ENCODE results near the gene NBPF3. TPM values are rescaled to one million over a fixed set of nuclear protein-coding genes. Genes with fewer than 3 reads are reported as not detected.

Gene NBPF3
- total RNA-seq, 1 experiment from 2014 or later, result 40.4 TPM

GRCh38 chr1:21524686-21525339 is 84.9 kb downstream of the NBPF3 start:
- H3K27me3 ChIP-seq (replicated peaks), result no peaks in the 10 kb centered on the region
- H3K9me3 ChIP-seq (replicated peaks), result no peaks in the 10 kb centered on the region
- peaks cover 52% of the 10 kb centered on the region for H3K36me3 ChIP-seq
- DNase-seq (ENCODE audit: low read depth in 1 of 2, low spot score in 2 of 2), result no peak
- H3K27ac ChIP-seq, result no peak overlapping the region
- H3K4me1 ChIP-seq (replicated peaks), result no peaks in the 10 kb centered on the region
- H3K4me3 ChIP-seq, result no peak overlapping the region

DNA sequence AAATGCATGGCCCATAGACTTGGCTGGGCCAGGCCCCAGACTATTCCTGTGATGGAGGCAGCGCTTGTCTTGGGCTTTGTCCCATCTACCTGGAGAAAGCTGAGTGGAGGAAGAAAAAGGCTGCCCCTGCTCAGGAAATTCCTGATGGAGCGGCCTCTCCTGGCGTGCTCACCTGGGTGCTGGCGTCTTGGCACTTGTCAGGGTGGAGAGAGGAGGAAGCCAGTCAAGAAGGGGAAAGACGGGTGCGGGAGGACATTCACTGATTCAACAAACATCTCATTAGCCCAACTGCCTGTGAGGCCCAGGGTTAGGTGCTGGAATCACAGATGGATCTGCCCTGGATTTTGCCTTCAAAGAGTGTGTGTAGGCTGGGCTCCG is 85.4 kb downstream of the NBPF3 start:
- H3K27me3 ChIP-seq (replicated peaks), result no peaks in the 10 kb centered on the region
- H3K4me1 ChIP-seq (replicated peaks), result peaks cover 3% of the 10 kb centered on the region; the same call in 1 of the 2 replicates
- peaks cover 56% of the 10 kb centered on the region for H3K36me3 ChIP-seq
- no peak overlapping the region for H3K4me3 ChIP-seq
- H3K27ac ChIP-seq, result no peak overlapping the region
- H3K9me3 ChIP-seq (replicated peaks), result no peaks in the 10 kb centered on the region
- DNase-seq (ENCODE audit: low read depth in 1 of 2, low spot score in 2 of 2), result no peak

DNA sequence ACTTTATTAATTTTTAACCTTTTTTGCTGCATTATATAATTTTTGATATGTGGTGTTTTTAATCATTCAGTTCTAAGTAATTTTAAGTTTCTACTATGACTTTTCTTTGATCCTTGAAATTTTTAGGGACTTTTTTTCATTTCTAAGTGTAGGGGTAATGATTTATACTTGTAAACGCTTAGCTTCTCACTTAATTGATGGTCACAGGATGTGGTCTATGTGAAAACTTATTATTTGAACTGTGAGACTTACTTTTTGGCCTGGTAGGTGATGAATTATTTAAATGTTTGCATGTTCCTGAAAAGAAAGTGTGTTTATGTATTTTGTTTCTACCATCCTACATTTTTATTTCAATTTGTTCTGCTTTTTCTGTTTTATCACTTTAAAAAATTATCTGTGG is 86.5 kb downstream of the NBPF3 start:
- DNase-seq (ENCODE audit: low read depth in 1 of 2, low spot score in 2 of 2), result no peak
- Histone ChIP-seq H3K27me3 (replicated peaks) (no peaks in the 10 kb centered on the region), H3K9me3 (replicated peaks) (no peaks in the 10 kb centered on the region), H3K4me1 (replicated peaks) (peaks cover 5% of the 10 kb centered on the region; the same call in 1 of the 2 replicates), H3K36me3 (peaks cover 53% of the 10 kb centered on the region), H3K27ac (no peak overlapping the region), H3K4me3 (no peak overlapping the region)

- Histone ChIP-seq H3K27ac (no peak overlapping the region), H3K27me3 (replicated peaks) (no peaks in the 10 kb centered on the region), H3K4me3 (no peak overlapping the region), H3K4me1 (replicated peaks) (peaks cover 13% of the 10 kb centered on the region), H3K36me3 (peaks cover 33% of the 10 kb centered on the region), H3K9me3 (replicated peaks) (no peaks in the 10 kb centered on the region)
- no peak for DNase-seq (ENCODE audit: low read depth in 1 of 2, low spot score in 2 of 2)
These were observed 90.6 kb downstream of the NBPF3 start for GRCh38 chr1:21530368-21531016.

DNA sequence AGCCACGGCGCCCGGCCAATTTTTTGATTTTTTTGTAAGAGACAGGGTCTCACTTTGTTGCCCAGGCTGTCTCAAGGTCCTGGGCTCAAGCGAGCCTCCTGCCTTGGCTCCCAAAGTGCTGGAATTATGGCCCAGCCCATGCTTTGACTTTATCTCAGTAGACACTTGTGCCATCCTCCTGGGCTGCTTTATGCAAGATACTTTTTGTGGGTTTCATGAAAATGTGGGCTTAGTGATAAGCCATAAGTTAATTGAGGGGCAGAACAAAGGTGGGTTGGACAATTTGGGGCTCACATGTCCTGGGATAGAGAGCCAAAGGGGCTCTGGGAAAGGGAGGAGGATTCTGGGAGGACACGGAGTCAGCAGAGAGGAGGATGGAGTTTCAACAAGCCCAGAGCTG is 91.3 kb downstream of the NBPF3 start:
- Histone ChIP-seq H3K4me3 (no peak overlapping the region), H3K4me1 (replicated peaks) (peaks cover 19% of the 10 kb centered on the region), H3K27me3 (replicated peaks) (no peaks in the 10 kb centered on the region), H3K27ac (no peak overlapping the region), H3K9me3 (replicated peaks) (no peaks in the 10 kb centered on the region), H3K36me3 (peaks cover 29% of the 10 kb centered on the region)
- DNase-seq (ENCODE audit: low read depth in 1 of 2, low spot score in 2 of 2), result no peak

GRCh38 chr1:21532496-21532895 is 92.6 kb downstream of the NBPF3 start:
- no peak overlapping the region for H3K27ac ChIP-seq

GRCh38 chr1:21532992-21533534 is 93.1 kb downstream of the NBPF3 start:
- Histone ChIP-seq H3K9me3 (replicated peaks) (no peaks in the 10 kb centered on the region), H3K4me1 (replicated peaks) (peaks cover 36% of the 10 kb centered on the region), H3K27me3 (replicated peaks) (no peaks in the 10 kb centered on the region), H3K27ac (no peak overlapping the region), H3K36me3 (peaks cover 32% of the 10 kb centered on the region), H3K4me3 (no peak overlapping the region)
- DNase-seq (ENCODE audit: low read depth in 1 of 2, low spot score in 2 of 2), result no peak

More at GRCh38 chr1:21532496-21532895, 92.6 kb downstream of the NBPF3 start:
- peaks cover 32% of the 10 kb centered on the region for H3K4me1 ChIP-seq (replicated peaks)
- H3K36me3 ChIP-seq, result peaks cover 32% of the 10 kb centered on the region
- H3K27me3 ChIP-seq (replicated peaks), result no peaks in the 10 kb centered on the region
- no peak overlapping the region for H3K4me3 ChIP-seq
- no peaks in the 10 kb centered on the region for H3K9me3 ChIP-seq (replicated peaks)
- DNase-seq (ENCODE audit: low read depth in 1 of 2, low spot score in 2 of 2), result no peak

DNA sequence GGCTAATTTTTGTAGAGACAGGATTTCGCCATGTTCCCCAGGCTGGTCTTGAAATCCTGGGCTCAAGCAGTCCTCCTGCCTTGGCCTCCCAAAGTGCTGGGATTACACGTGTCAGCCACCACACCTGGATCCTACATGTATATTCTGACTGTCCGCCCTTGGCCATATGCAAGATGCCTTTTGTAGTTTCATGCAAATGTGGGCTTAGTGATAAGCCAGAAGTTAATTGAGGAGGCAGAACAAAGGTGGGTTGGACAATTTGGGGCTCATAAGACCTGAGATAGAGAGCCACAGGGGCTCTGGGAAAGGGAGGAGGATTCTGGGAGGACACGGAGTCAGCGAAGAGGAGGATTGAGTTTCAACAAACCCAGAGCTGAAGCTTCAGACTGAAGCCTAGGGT is 94.2 kb downstream of the NBPF3 start:
- Histone ChIP-seq H3K27ac (no peak overlapping the region), H3K36me3 (peaks cover 35% of the 10 kb centered on the region), H3K4me1 (replicated peaks) (peaks cover 45% of the 10 kb centered on the region), H3K27me3 (replicated peaks) (no peaks in the 10 kb centered on the region), H3K4me3 (no peak overlapping the region), H3K9me3 (replicated peaks) (no peaks in the 10 kb centered on the region)
- no peak for DNase-seq (ENCODE audit: low read depth in 1 of 2, low spot score in 2 of 2)

Other genes with a start within 250 kb of the NBPF3 start
- 67.2 and 82.6 TPM in 2 replicates for gene ECE1, start 149.7 kb upstream of the NBPF3 start, total RNA-seq (2014; rRNA removed; shearing (Covaris generic))
- 269 and 410 TPM in 2 replicates for gene ALPL, start 69.3 kb downstream of the NBPF3 start, total RNA-seq (2014; rRNA removed; shearing (Covaris generic))
- 0.03 and 0.08 TPM in 2 replicates for gene RAP1GAP, start 229.2 kb downstream of the NBPF3 start, total RNA-seq (2014; rRNA removed; shearing (Covaris generic))